Endothelial cell (in vitro differentiated cells): ENCODE data around the gene ARHGEF3. TPM values are rescaled to one million over a fixed set of nuclear protein-coding genes. Genes with fewer than 3 reads are reported as not detected.

ENCODE experiments used
- DNase-seq: peaks from one replicate; pipeline ENCODE4 v3.0.0; 2021; ENCODE audit warnings: low spot score
- H3K27ac Mint-ChIP-seq: one replicate; pipeline ENCODE4 v1.8.0; 2021; ENCODE audit warnings: mixed read lengths, inconsistent platforms; ENCODE audit not compliant: unreplicated experiment
- H3K27me3 Mint-ChIP-seq: one replicate; pipeline ENCODE4 v1.8.0; 2021; ENCODE audit warnings: mild to moderate bottlenecking, moderate library complexity, mixed read lengths, inconsistent platforms; ENCODE audit not compliant: unreplicated experiment
- H3K36me3 Mint-ChIP-seq: one replicate; pipeline ENCODE4 v1.8.0; 2021; ENCODE audit warnings: mild to moderate bottlenecking, low read depth, mixed read lengths, inconsistent platforms; ENCODE audit not compliant: unreplicated experiment
- H3K4me1 Mint-ChIP-seq: one replicate; pipeline ENCODE4 v1.8.0; 2021; ENCODE audit warnings: mild to moderate bottlenecking, mixed read lengths, inconsistent platforms; ENCODE audit not compliant: unreplicated experiment
- H3K4me3 Mint-ChIP-seq: one replicate; pipeline ENCODE4 v1.8.0; 2021; ENCODE audit warnings: mild to moderate bottlenecking, mixed read lengths, inconsistent platforms; ENCODE audit not compliant: unreplicated experiment
- H3K9me3 Mint-ChIP-seq: one replicate; pipeline ENCODE4 v1.8.0; 2021; ENCODE audit warnings: mixed read lengths, inconsistent platforms; ENCODE audit not compliant: unreplicated experiment
- CTCF ChIP-seq: fragments of 200-600 bp; sonication (generic); IDR thresholded peaks from one replicate; pipeline ENCODE4 v1.5.0; 2021; ENCODE audit warnings: antibody characterized with exemption; ENCODE audit not compliant: unreplicated experiment
- total RNA-seq: library from RNA; stranded (reverse); fragmentation: NEBNext Ultra II Directional; extraction: Animal tissue kit (Norgen Biotek cat#: 25700); gene quantifications from one replicate; pipeline ENCODE4 v1.2.1, GENCODE V29; 2021; ENCODE audit not compliant: unreplicated experiment

ARHGEF3 gene
- total RNA-seq, 1 donor from 2014 or later: 4.0 TPM

- peak overlapping the region; percentile 91 for H3K4me3 Mint-ChIP-seq
- peak; percentile 71 for DNase-seq
- no peak for TF ChIP-seq CTCF
- peaks cover 18% of the 10 kb centered on the region for H3K36me3 Mint-ChIP-seq
- peak overlapping the region; percentile 87 for H3K27ac Mint-ChIP-seq
- H3K27me3 Mint-ChIP-seq: peaks cover 10% of the 10 kb centered on the region
- H3K9me3 Mint-ChIP-seq: no peaks in the 10 kb centered on the region
- H3K4me1 Mint-ChIP-seq: peaks cover 12% of the 10 kb centered on the region
Measured at GRCh38 chr3:56682462-56683121, 119.2 kb downstream of the ARHGEF3 start.

GRCh38 chr3:56681984-56682461, 119.7 kb downstream of the ARHGEF3 start:
- DNase-seq: no peak
- no peaks in the 10 kb centered on the region for H3K9me3 Mint-ChIP-seq
- peak overlapping the region; percentile 87 for H3K27ac Mint-ChIP-seq
- H3K27me3 Mint-ChIP-seq: peaks cover 10% of the 10 kb centered on the region
- H3K4me3 Mint-ChIP-seq: peak overlapping the region; percentile 91
- peaks cover 12% of the 10 kb centered on the region for H3K4me1 Mint-ChIP-seq
- TF ChIP-seq CTCF: no peak
- H3K36me3 Mint-ChIP-seq: peaks cover 18% of the 10 kb centered on the region

- no peak for DNase-seq
- H3K4me1 Mint-ChIP-seq: peaks cover 12% of the 10 kb centered on the region
- H3K4me3 Mint-ChIP-seq: no peak overlapping the region
- TF ChIP-seq CTCF: no peak
- peaks cover 10% of the 10 kb centered on the region for H3K27me3 Mint-ChIP-seq
- no peak overlapping the region for H3K27ac Mint-ChIP-seq
- H3K9me3 Mint-ChIP-seq: no peaks in the 10 kb centered on the region
- peaks cover 18% of the 10 kb centered on the region for H3K36me3 Mint-ChIP-seq
Measured at GRCh38 chr3:56680054-56680580, 121.6 kb downstream of the ARHGEF3 start.

Other genes with a start within 250 kb of the ARHGEF3 start
- 13.6 TPM for gene CCDC66, start 244.8 kb downstream of the ARHGEF3 start, total RNA-seq
- 42.7 TPM for gene TASOR, start 118.7 kb downstream of the ARHGEF3 start, total RNA-seq